Smooth muscle cell (in vitro differentiated cells): ENCODE measurements around the gene PDSS2. TPM values are rescaled to one million over a fixed set of nuclear protein-coding genes. Genes with fewer than 3 reads are reported as not detected.
"Not testable (repeated sequence)": the region's sequence is repeated elsewhere in the genome, so short reads cannot be mapped to it uniquely, and the experiment has no call there.

ENCODE experiments used
- DNase-seq: peaks from one replicate; lab custom pipeline; 2025; ENCODE audit not compliant: unreplicated experiment; lab: John Stamatoyannopoulos, UW
- H2AFZ ChIP-seq: fragments of 200-600 bp; sonication (generic); 2 replicates; pipeline ENCODE4 v1.6.0; 2016; ENCODE audit warnings: antibody characterized with exemption, low read depth, mild to moderate bottlenecking
- H3F3A ChIP-seq: fragments of 200-600 bp; sonication (generic); 2 replicates; pipeline ENCODE4 v1.6.0; 2017; ENCODE audit warnings: antibody characterized with exemption, low read depth
- H3K27ac ChIP-seq: fragments of 200-600 bp; sonication (generic); 2 replicates; pipeline ENCODE4 v1.5.1; 2016; ENCODE audit warnings: low read depth, mild to moderate bottlenecking
- H3K27me3 ChIP-seq: fragments of 200-600 bp; sonication (generic); 2 replicates; pipeline ENCODE4 v1.6.1; 2016; ENCODE audit warnings: low read depth, mild to moderate bottlenecking
- H3K36me3 ChIP-seq: fragments of 200-600 bp; sonication (generic); 2 replicates; pipeline ENCODE4 v1.5.1; 2016; ENCODE audit warnings: low read depth
- H3K4me1 ChIP-seq: fragments of 200-600 bp; sonication (generic); 2 replicates; pipeline ENCODE4 v1.5.1; 2016; ENCODE audit warnings: low read depth
- H3K4me2 ChIP-seq: fragments of 200-600 bp; sonication (generic); 2 replicates; pipeline ENCODE4 v1.6.0; 2016; ENCODE audit warnings: mild to moderate bottlenecking
- H3K4me3 ChIP-seq: fragments of 200-600 bp; sonication (generic); 2 replicates; pipeline ENCODE4 v1.5.1; 2016; ENCODE audit warnings: mild to moderate bottlenecking
- H3K79me2 ChIP-seq: fragments of 200-600 bp; sonication (generic); 2 replicates; pipeline ENCODE4 v1.6.0; 2016; ENCODE audit warnings: low read depth, mild to moderate bottlenecking
- H3K9ac ChIP-seq: fragments of 200-600 bp; sonication (generic); 2 replicates; pipeline ENCODE4 v1.6.0; 2016; ENCODE audit warnings: low read depth
- H3K9me3 ChIP-seq: fragments of 200-600 bp; sonication (generic); replicated peaks from 2 replicates; pipeline ENCODE4 v1.5.1; 2016; ENCODE audit warnings: low read depth
- H4K20me1 ChIP-seq: fragments of 200-600 bp; sonication (generic); 2 replicates; pipeline ENCODE4 v1.6.0; 2016; ENCODE audit warnings: low read depth
- CTCF ChIP-seq: fragments of 200-600 bp; sonication (generic); IDR thresholded peaks from 2 replicates; pipeline ENCODE4 v1.5.1; 2017; ENCODE audit warnings: borderline replicate concordance, mild to moderate bottlenecking, antibody characterized with exemption; ENCODE audit not compliant: insufficient read depth, poor library complexity, severe bottlenecking
- WGBS: methylation state at CpG from one replicate; pipeline ENCODE4 v1.1.7; 2016; ENCODE audit warnings: low lambda C conversion rate; 5-methylcytosine and 5-hydroxymethylcytosine counted together
- polyA plus RNA-seq: library from polyadenylated mRNA; unstranded; fragments of >200 nt; fragmentation: Nextera tagmentation; extraction: Ambion mirVana; gene quantifications from 2 replicates; pipeline ENCODE4 v1.2.1, GENCODE V29; 2016
- total RNA-seq: library from RNA; depleted of rRNA; stranded (reverse); fragments of >200 nt; gene quantifications from 2 replicates; pipeline ENCODE4 v1.2.3, GENCODE V29; 2014

PDSS2 gene
- total and polyA plus RNA-seq, 2 experiments from 2014 or later = 12.8 to 15.5 TPM

DNA sequence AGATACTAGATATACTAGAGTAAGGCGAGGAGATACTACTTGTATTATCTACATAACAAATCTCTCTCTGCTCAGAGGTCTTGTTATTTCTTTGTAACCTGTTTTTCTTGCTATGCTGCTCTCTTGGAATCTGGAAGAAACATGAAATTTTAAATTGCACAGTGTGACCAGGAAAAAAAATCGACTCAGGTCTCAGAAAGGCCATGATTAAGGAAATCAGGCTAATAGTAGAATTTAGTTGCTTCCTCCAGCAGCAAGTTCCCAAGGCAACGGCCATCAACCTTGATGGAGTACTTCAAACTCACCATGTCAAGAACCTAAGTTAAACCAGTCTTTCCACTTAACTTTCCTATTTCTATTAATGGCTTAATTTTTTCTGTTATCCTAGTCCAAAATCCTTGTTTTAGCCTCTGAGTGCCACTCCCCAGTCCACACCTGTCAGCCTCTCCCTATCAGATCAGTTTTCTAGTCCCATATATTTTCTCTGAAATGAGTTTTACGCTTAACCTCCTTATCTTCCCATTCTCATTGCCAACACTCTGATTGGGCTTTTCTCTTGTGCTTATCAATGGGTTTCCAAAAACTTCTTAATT is 256.4 kb downstream of the PDSS2 start:
- H4K20me1 ChIP-seq = no peaks in the 10 kb centered on the region
- WGBS = 84% methylated on average over 4 of the region's 4 CpGs
- no peaks in the 10 kb centered on the region for H3F3A ChIP-seq
- H3K27ac ChIP-seq = no peak overlapping the region
- H3K9ac ChIP-seq = no peak overlapping the region
- TF ChIP-seq CTCF = no peak
- no peak overlapping the region for H3K4me3 ChIP-seq
- H3K4me1 ChIP-seq = no peaks in the 10 kb centered on the region
- no peaks in the 10 kb centered on the region for H3K36me3 ChIP-seq
- H2AFZ ChIP-seq = no peak overlapping the region
- H3K27me3 ChIP-seq = no peaks in the 10 kb centered on the region
- H3K79me2 ChIP-seq = no peaks in the 10 kb centered on the region
- no peaks in the 10 kb centered on the region for H3K9me3 ChIP-seq
- no peak for DNase-seq
- H3K4me2 ChIP-seq = no peak overlapping the region

GRCh38 chr6:107198631-107199416 is 260.5 kb downstream of the PDSS2 start:
- Histone ChIP-seq H3K79me2 (no peaks in the 10 kb centered on the region), H3K9ac (no peak overlapping the region), H3K4me3 (no peak overlapping the region), H3K4me1 (no peaks in the 10 kb centered on the region), H3K4me2 (no peak overlapping the region), H3F3A (no peaks in the 10 kb centered on the region), H3K36me3 (no peaks in the 10 kb centered on the region), H3K27ac (no peak overlapping the region), H3K9me3 (no peaks in the 10 kb centered on the region), H4K20me1 (no peaks in the 10 kb centered on the region), H2AFZ (no peak overlapping the region), H3K27me3 (no peaks in the 10 kb centered on the region)
- DNase-seq = no peak
- no peak for TF ChIP-seq CTCF
- 98% methylated on average over 7 of the region's 7 CpGs for WGBS

DNA sequence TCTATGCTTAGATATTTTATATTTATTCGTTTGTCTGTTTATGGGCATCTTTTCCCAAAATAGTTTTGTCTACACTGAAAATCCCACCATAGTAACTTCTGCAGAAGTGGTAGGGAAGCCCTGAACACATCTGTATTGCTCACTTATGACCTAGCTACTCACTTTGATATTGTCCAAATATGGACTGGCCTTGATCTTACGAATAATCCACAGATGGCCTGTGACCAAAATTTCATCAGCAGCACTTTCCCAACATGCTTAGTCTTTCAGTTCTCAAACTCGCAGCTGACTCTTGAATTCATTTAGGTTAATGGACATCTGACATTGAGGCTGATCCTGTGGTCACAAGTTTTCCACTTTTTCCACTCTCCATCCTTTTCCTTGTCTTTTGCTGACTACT is 263.2 kb downstream of the PDSS2 start:
- H3F3A ChIP-seq = no peaks in the 10 kb centered on the region
- no peaks in the 10 kb centered on the region for H4K20me1 ChIP-seq
- no peak overlapping the region for H2AFZ ChIP-seq
- H3K79me2 ChIP-seq = no peaks in the 10 kb centered on the region
- no peak overlapping the region for H3K27ac ChIP-seq
- WGBS = 88% methylated on average over 3 of the region's 3 CpGs
- no peaks in the 10 kb centered on the region for H3K27me3 ChIP-seq
- no peak for TF ChIP-seq CTCF
- no peaks in the 10 kb centered on the region for H3K9me3 ChIP-seq
- no peaks in the 10 kb centered on the region for H3K36me3 ChIP-seq
- no peaks in the 10 kb centered on the region for H3K4me1 ChIP-seq
- no peak overlapping the region for H3K4me2 ChIP-seq
- no peak overlapping the region for H3K9ac ChIP-seq
- no peak overlapping the region for H3K4me3 ChIP-seq
- no peak for DNase-seq

DNA sequence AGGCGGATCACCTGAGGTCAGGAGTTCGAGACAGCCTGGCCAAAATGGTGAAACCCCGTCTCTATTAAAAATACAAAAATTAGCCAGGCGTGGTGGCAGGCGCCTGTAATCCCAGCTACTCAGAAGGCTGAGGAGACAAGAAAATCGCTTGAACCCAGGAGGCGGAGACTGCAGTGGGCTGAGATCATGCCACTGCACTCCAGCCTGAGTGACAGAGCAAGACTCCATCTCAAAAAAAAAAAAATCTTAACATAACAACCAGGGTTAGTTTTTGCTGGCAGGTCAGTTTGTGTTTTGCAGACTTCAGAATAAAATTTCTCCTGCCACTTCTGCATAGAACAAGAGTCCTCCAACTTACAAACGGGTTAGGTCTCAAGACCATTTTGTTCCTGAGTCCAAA is 264.6 kb downstream of the PDSS2 start:
- not testable (repeated sequence) for H3K9ac ChIP-seq, H4K20me1 ChIP-seq, H3K9me3 ChIP-seq, H3K79me2 ChIP-seq, H3K27ac ChIP-seq, H3K4me2 ChIP-seq, H2AFZ ChIP-seq, DNase-seq, H3K36me3 ChIP-seq, H3K4me1 ChIP-seq, H3K27me3 ChIP-seq, H3F3A ChIP-seq, H3K4me3 ChIP-seq
- 94% methylated on average over 8 of the region's 8 CpGs for WGBS
